NCI-H748 (cell line): Measurements from ENCODE around the gene C19orf38.
"Not testable (repeated sequence)": the region's sequence is repeated elsewhere in the genome, so short reads cannot be mapped to it uniquely, and the experiment has no call there.

ENCODE experiments used
- DNase-seq: peaks from one replicate; lab custom pipeline; 2025; ENCODE audit not compliant: unreplicated experiment; lab: John Stamatoyannopoulos, UW

The C19orf38 gene

GRCh38 chr19:10846500-10847202 lies 1.6 kb upstream of the C19orf38 start:
- no peak for DNase-seq

- no peak for DNase-seq
These were observed 2.4 kb downstream of the C19orf38 start for GRCh38 chr19:10850631-10851030.

- DNase-seq, result no peak
These were observed 4.0 kb downstream of the C19orf38 start for GRCh38 chr19:10852098-10852800.

GRCh38 chr19:10852941-10853340 lies 4.7 kb downstream of the C19orf38 start:
- no peak for DNase-seq

GRCh38 chr19:10854350-10855089 lies 6.3 kb downstream of the C19orf38 start:
- no peak for DNase-seq

- DNase-seq, result peak; percentile 16
These were observed 7.8 kb downstream of the C19orf38 start for GRCh38 chr19:10855879-10856522.

GRCh38 chr19:10856899-10857298 lies 8.7 kb downstream of the C19orf38 start:
- not testable (repeated sequence) for DNase-seq

- DNase-seq, result peak; percentile 28
These were observed 10.1 kb downstream of the C19orf38 start for GRCh38 chr19:10858204-10858828.

GRCh38 chr19:10861103-10861651 lies 13.0 kb downstream of the C19orf38 start:
- DNase-seq, result peak; percentile 10

- DNase-seq, result no peak
These were observed 14.4 kb downstream of the C19orf38 start for GRCh38 chr19:10862561-10863106.

- DNase-seq, result no peak
These were observed 15.0 kb downstream of the C19orf38 start for GRCh38 chr19:10863107-10863717.

- peak; percentile 56 for DNase-seq
These were observed 16.3 kb downstream of the C19orf38 start for GRCh38 chr19:10864538-10864899.

- DNase-seq, result no peak
These were observed 18.3 kb downstream of the C19orf38 start for GRCh38 chr19:10866495-10866894.

GRCh38 chr19:10868872-10869547 lies 20.8 kb downstream of the C19orf38 start:
- no peak for DNase-seq

- DNase-seq, result not testable (repeated sequence)
These were observed 21.7 kb downstream of the C19orf38 start for GRCh38 chr19:10869872-10870311.

- no peak for DNase-seq
These were observed 22.3 kb downstream of the C19orf38 start for GRCh38 chr19:10870501-10870954.

GRCh38 chr19:10870955-10871603 lies 22.9 kb downstream of the C19orf38 start, which contains the start of gene CARM1:
Gene CARM1, plus strand, starts transcription at chr19:10871553. Its CDS starts 150 bp downstream, at chr19:10871703.
- DNase-seq, result peak; percentile 95

- peak; percentile 43 for DNase-seq
These were observed 23.7 kb downstream of the C19orf38 start for GRCh38 chr19:10871711-10872545.
